ENCODE data around the gene FANCM.

DNA sequence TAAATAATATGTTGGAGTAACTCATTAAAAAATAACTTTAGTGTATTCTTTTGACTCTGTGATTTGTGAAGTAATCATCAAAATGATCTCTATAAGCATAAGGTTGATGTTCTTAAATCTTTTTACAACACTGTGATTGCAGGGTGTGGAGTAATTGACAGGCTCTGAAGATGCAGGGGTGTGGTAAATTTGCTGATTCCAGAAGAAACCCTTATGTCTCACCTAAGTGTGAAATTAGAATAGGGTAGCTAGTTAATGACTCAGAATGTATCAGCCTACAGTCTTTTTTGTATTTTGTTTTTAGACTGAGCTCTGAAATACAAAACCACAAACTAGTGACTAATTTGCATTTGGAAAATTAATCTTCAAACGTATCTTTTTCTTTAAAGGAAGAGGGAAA, 45.9 kb upstream of the FANCM start:
- TF ChIP-seq POLR2AphosphoS5 (IDR thresholded peaks at IDR 0.05; ENCODE audit: borderline replicate concordance, low read depth, low read length) (no peak), EZH2 (IDR thresholded peaks at IDR 0.05) (no peak), FOXP2 (optimal IDR thresholded peaks at IDR 0.05; ENCODE audit: control extremely low read depth, extremely low read length, insufficient read depth) (no peak)

Data from SK-N-MC (cell line).